CD4-positive, alpha-beta T cell treated with Interleukin-6 for 4 hours (primary cell): Measurements from ENCODE around the gene MYDGF.

Experiments used
- DNase-seq: peaks from one replicate; pipeline ENCODE4 v3.0.0-alpha.2; 2020; ENCODE audit warnings: mixed read lengths

The MYDGF gene

DNA sequence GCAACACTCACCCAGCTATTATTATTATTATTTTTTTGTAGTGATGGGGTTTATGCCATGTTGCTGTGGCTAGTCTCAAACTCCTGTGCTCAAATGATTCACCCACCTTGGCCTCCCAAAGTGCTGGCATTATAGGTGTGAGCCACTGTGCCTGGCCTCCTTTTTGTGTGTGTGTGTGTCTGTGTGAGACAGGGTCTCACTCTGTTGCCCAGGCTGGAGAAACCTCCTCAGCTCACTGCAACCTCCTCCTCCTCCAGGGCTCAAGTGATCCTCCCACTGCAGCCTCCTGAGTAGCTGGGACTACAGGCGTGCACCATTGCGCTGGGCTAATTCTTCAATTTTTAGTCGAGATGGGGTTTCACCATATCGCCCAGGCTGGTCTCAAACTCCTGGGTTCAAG is 3.6 kb upstream of the MYDGF start:
- DNase-seq, result no peak

DNA sequence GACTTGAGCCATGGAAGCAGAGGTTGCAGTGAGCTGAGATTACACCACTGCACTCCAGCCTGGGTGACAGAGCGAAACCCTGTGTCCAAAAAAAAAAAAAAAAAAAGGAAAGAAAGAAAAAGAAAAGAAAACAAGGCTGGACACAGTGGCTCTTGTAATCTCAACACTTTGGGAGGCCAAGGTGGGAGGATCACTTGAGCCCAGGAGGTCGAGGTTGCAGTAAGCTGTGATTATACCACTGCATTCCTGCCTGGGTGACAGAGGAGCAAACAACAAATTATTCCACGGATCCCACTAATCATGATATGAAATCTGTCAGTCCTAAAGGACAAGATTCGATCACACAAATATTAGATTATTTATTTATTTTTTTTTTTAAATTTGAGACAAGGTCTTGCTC is 3.1 kb upstream of the MYDGF start:
- no peak for DNase-seq

- no peak for DNase-seq
These were observed 1.2 kb upstream of the MYDGF start for GRCh38 chr19:4671185-4671851.

DNA sequence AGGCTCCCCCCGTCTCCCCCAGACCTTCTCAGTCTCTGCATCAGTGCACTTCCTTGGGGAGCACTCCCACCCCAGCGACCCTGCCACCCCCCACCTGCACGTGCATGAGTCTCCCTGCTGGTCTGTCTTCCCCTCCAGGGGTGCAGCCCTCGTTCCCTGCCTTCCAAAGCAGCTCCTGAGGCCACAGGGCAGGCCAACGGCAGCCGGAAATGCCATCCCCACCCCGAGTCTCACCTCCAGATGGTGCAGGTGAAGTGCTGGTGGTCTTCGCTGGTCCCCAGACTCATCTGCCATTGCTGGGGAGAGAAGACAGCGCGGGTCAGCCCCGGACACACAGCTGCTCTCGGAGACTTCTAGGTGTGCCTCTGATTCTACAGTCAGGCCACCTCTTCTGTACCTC is 5.5 kb downstream of the MYDGF start:
- no peak for DNase-seq

GRCh38 chr19:4662812-4663211 is 7.3 kb downstream of the MYDGF start:
- DNase-seq, result no peak

DNA sequence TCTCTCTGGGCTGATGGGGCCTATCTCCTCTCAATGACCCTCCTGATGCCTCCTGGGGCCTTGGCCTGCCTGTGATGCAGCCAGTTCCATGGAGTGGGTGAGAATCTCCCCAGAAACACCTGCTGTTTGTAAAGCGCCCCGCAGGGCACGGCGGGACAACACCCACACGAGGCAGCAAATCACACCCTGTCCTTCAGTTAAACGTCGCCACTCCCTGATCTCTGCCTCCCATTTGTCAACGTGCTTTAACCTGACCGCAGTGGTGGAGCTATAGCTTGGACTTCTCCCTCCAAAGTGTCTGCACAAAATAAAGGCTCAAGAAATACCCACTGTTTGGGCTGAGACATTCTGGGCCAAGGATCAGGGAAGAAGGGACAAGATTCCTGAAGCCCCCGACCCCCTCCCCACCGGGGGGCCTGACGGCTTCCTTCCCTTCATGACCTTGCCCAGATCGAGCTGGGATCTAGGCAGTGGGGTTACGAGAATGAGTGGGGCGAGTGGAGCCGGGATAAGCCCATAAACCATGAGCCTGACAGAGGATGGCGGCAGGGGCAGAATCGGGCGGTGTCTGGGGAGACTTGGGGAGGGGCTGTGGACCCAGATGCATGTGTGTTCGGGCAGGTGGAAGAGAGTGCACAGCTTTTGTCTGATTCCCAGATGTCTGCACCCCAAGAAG is 8.0 kb downstream of the MYDGF start:
- no peak for DNase-seq

- no peak for DNase-seq
These were observed 9.1 kb downstream of the MYDGF start for GRCh38 chr19:4660993-4661392.

DNA sequence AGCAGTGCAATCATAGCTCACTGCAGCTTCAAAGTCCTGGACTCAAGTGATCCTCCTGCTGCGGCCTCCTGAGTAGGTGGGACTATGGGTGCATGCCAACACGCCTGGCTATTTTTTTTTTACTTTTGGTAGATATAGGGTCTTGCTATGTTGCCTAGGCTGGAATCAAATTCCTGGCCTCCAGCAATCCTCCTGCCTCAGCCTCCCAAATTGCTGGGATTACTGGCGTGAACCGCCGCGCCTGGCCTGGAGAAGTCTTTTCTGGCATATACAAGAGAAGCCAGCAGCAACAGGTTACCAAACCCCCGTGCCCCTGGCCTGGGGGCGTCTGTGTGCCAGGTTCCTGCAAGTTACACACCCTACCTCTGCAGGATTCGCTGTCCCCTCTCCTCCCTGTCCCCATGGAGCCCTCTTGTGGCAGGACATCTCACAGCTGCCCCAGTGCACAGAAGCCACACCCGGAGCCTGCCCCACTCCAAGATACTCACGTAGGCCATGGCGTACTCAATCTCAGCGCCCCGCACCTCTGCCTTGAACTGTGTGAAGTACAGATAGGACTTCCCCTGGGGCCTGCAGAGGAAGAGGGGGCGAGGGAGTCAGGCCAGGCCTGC is 9.9 kb downstream of the MYDGF start:
- DNase-seq, result peak; percentile 20

GRCh38 chr19:4657835-4658234 is 12.3 kb downstream of the MYDGF start:
- DNase-seq, result no peak

GRCh38 chr19:4657262-4657661 is 12.9 kb downstream of the MYDGF start:
- DNase-seq, result no peak

GRCh38 chr19:4656102-4656501 is 14.0 kb downstream of the MYDGF start:
- DNase-seq, result no peak

DNA sequence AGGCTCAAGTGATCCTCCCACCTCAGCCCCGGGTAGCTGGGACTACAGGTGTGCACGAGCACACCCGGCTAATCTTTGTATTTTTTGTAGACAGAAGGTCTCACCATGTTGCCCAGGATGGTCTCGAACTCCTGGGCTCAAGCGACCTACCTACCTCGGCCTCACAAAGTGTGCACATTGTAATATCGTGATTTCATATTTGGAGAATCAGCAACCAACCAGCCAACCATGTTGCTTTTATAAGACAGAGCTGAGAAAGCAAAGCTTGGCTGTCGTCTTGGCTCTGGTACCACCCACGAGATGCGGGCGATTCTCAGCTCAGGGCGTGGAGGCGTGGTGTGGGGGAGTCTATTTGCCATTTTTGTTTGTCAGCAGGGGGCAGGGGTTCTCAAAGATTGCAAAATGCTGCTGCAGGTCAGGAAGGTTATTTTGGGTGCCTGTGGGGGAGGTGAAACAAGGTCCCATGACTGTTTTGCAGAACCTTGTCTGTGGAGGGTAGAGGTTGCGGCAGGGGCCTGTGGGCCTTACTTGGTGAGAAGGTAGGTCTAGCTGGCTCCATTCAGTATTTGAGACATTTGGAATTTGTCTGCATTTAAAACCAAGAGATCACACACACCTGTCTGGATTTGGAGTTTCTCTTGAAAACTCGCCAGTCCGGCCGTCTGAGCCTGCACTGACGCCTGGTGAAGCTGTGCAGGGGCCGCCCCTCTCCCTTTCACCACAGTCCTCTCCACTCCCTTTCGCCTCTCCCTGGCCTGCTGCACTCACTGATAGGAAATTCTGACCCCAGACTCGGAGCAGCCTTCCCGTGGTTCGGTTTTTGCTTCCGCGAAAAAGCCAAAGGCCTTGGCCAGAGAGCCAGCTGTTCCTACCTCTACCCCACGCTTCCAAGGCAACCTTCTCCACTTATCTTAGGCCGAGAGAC is 15.4 kb downstream of the MYDGF start:
- no peak for DNase-seq

DNA sequence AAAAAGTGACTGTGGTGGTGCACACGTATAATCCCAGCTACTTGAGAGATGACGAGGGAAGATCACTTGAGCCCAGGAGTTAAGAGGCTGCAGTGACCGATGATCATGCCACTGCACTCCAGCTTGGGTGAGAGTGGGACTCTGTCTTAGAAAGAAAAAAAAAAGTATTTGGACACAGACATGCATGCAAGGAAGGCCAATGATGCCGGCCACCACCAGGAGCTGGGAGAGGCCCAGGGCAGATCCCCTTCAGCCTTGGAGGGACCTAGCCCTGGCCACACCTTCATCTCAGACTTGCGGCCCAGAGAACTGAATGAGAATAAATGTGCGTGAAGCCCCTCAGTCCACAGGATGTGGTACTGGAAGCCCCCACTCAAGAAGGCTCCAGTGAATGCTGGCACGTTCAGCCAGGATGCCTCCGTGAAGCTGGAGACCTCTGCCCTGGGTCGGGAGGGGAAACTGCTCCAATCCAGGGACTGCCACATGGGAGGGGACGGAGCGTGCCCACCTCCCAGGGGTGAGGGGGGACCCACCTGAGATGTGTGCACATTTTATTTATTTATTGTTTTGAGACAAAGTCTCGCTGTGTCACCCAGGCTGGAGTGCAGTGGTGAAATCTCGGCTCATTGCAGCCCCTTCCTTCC is 16.2 kb downstream of the MYDGF start:
- DNase-seq, result no peak

DNA sequence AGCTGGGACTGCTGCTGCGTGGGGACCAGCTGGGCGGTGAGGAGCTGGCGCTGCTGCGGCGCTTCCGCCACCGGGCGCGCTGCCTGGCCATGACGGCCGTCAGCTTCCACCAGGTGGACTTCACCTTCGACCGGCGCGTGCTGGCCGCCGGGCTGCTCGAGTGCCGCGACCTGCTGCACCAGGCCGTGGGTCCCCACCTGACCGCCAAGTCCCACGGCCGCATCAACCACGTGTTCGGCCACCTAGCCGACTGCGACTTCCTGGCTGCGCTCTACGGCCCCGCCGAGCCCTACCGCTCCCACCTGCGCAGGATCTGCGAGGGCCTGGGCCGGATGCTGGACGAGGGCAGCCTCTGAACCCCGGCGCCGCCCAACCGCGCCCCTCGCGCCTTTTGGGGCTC is 18.1 kb downstream of the MYDGF start:
- no peak for DNase-seq

GRCh38 chr19:4650159-4650558 is 20.0 kb downstream of the MYDGF start:
- no peak for DNase-seq

GRCh38 chr19:4649392-4650047 is 20.6 kb downstream of the MYDGF start:
- DNase-seq, result no peak

DNA sequence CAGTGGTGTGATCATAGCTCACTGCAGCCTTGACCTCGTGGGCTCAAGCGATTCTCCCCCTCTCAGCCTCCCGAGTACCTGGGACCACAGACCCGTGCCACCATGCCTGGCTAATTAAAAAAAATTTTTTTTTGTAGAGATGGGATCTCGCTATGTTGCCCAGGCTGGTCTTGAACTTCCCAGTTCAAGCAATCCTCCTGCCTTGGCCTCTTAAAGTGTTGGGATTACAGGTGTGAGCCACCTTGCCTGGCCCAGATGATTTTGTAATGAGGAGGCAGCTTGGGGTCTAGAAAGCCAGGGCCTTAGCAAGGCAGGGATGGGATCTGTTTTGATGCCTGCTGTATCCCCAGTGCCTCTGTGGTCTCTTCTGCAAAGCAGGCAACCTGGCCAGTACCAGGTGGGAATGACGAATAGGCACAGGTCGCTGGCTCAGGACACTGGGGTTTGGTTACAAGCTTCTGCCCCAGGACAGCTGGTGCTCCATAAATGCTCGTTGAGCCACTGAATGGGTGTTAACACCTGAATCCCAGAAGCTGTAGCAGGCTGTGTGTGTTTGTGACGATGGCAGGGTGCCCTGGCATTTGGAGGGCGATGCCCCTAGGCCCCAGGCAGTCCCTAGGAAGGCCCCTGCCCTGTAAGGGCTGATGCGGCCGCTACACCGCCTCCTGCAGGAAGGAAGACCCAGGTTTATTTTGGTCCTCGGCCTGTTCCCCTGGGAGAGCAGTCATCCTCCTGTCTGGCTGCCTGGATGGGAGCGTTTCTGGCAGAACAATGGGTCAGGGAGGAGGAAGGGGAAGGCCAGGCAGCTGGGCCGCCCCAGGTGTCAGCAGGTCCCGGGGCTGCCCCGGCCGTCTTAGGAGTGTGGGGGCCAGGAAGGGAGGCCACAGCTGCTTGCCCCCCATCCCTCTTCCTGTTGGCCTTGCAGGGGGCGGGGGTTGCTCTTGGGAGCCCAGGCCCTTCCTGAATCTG is 22.2 kb downstream of the MYDGF start:
- no peak for DNase-seq

GRCh38 chr19:4645718-4646117 is 24.4 kb downstream of the MYDGF start:
- no peak for DNase-seq

DNA sequence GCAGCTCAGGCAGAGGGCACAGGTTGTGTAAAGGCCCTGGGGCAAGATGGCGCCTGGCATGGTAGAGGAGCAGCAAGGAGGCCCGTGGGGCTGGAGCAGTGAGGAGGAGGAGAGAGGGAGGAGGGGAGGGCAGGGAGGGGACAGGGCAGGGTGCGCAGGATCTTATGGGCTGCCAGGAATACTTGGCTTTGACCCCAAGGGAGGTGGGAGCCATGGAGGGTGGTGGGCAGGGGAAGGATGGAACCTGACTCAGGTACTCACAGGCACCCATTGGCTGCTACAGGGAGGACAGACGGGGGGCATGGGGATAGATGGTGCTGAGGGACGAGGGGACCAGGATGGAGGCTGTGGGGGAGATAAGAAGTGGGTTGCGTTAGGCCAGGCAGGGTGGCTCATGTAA is 27.5 kb downstream of the MYDGF start:
- no peak for DNase-seq

DNA sequence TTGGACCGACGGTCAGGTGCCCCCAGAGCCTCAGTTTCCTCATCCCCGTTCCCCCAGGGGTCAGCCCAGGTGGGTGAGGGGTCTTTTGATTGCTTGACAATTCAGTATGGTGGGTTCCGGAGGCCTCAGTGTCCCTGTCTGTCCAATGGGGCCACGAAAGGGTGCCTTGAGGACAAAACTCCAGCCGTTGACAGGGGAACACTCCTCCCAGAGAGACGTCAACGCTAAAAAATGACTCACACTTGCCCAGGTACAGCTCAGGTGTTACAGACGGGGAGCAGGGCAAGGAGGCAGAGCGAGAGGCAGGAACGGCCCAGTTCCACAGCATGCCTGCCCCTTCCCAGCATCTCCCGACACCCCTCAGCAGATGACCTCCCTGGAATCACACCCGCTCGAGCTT is 29.0 kb downstream of the MYDGF start:
- DNase-seq, result no peak
